GM23248 (cell line): Measurements from ENCODE around the gene ERGIC1.

Source experiments
- EZH2 ChIP-seq: fragments of 200-600 bp; sonication (generic); IDR thresholded peaks from 2 replicates; pipeline ENCODE4 v1.6.1; 2018; ENCODE audit warnings: antibody characterized with exemption, mild to moderate bottlenecking; ENCODE audit not compliant: insufficient read depth, poor library complexity, severe bottlenecking
- EZH2phosphoT487 ChIP-seq: fragments of 200-600 bp; sonication (generic); IDR thresholded peaks from 2 replicates; pipeline ENCODE4 v1.6.1; 2018; ENCODE audit warnings: antibody characterized with exemption, moderate library complexity, mild to moderate bottlenecking, low read depth; ENCODE audit not compliant: insufficient read depth

GRCh38 chr5:172981931-172982330 lies 147.9 kb downstream of the ERGIC1 start:
- no peak for TF ChIP-seq EZH2
- no peak for TF ChIP-seq EZH2phosphoT487
